ENCODE measurements around the gene CD37.

Gene CD37

GRCh38 chr19:49337267-49338022 lies 2.2 kb downstream of the CD37 start:
- Mint-ChIP-seq H3K4me3 (peak overlapping the region; percentile 90), H3K4me1 (peaks cover 84% of the 10 kb centered on the region), H3K9me3 (peaks cover 9% of the 10 kb centered on the region), H3K36me3 (peaks cover 52% of the 10 kb centered on the region), H3K27ac (peak overlapping the region; percentile 95), H3K27me3 (no peaks in the 10 kb centered on the region)
- no peak for ATAC-seq

DNA sequence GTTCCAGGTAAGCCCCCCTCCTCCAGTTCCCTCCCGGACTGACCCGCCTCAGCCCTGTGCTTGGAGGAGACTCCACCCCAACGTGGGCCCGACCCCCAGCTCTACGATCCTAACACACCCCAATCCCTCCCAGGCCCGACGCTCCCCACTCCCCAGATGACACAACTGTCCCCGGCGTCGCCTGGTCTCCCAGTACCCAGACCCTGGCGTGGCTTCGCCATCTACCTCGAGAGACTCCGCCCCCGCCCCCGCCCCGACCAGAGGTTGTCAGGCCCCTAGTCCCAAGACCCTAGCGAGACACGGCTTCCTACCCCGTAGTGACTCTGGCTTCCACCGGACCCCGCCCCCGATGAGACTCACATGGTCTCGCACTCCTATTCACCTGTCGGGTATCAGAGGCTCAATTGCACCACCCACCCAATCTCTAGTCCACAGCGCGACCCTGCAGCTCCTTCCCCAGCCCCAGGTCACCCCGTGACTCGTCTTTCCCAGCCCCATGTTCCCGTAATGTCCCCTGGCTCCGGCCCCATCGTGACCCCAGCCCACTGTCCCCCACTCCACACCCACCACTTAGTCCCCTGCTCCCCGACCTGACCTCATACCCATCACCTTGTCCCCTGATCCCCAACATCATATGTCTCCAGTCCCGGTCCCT lies 2.9 kb downstream of the CD37 start:
- Mint-ChIP-seq H3K9me3 (peaks cover 9% of the 10 kb centered on the region), H3K27ac (peak overlapping the region; percentile 95), H3K4me1 (peaks cover 84% of the 10 kb centered on the region), H3K4me3 (peak overlapping the region; percentile 90), H3K27me3 (no peaks in the 10 kb centered on the region), H3K36me3 (peaks cover 60% of the 10 kb centered on the region)
- no peak for ATAC-seq

DNA sequence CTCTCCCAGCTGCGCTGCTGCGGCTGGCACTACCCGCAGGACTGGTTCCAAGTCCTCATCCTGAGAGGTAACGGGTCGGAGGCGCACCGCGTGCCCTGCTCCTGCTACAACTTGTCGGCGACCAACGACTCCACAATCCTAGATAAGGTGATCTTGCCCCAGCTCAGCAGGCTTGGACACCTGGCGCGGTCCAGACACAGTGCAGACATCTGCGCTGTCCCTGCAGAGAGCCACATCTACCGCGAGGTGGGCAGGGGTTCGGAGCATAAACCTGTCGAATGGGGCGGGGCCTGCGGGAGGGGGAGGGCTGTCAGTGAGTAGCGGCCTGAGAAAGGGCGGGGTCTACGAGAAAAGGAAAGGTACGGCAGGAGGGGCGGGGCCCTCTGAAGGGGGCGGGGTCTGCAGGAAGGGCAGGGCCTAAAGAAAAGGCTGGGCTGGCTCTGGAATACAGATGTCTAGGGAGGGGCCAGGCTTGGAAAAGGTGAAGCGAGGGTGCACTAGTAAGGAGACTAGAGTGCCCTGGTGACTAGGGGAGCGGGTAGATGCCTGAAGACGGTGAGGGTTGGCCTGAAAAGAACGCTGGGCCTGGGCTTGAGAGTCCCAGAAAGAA lies 3.6 kb downstream of the CD37 start:
- no peak for ATAC-seq
- H3K27ac Mint-ChIP-seq, result peak overlapping the region; percentile 95
- H3K4me1 Mint-ChIP-seq, result peaks cover 80% of the 10 kb centered on the region
- peaks cover 9% of the 10 kb centered on the region for H3K9me3 Mint-ChIP-seq
- no peaks in the 10 kb centered on the region for H3K27me3 Mint-ChIP-seq
- H3K4me3 Mint-ChIP-seq, result peak overlapping the region; percentile 90
- peaks cover 61% of the 10 kb centered on the region for H3K36me3 Mint-ChIP-seq

DNA sequence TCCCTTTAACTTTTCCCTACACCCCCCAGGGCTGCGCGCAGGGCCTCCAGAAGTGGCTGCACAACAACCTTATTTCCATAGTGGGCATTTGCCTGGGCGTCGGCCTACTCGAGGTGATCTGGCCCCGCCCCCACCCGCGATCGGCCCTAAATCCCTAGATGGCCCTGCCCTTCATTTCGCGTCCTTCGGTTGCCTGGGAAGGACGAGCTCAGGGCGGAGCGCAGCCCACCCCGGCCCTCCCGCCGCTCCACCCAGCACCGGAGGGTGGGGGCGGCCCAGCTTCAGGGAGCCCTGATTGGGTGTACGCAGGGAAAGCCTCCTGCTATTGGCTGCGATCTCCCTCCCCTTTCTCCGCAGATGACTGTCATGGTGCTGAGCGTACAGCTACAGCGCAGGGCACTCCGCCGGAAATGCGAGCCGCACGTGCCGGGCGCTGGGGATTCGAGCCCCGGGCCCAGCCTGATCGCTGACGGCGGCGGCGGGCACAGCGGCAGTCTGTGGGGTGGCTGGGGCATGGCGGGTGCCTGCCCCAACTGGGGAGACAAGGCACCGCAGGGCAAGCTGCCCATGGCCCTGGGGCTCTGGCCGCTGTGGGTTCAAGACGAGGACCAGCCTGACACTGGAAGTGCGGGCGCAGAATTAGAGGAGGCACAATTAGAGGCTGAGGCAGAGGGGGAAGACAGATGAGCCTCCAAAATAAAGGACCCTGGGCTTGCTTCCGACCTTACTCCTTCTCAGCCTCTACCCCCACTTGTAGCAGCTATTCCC lies 4.3 kb downstream of the CD37 start:
- peaks cover 62% of the 10 kb centered on the region for H3K36me3 Mint-ChIP-seq
- no peaks in the 10 kb centered on the region for H3K27me3 Mint-ChIP-seq
- peak; percentile 3 for ATAC-seq
- H3K4me1 Mint-ChIP-seq, result peaks cover 75% of the 10 kb centered on the region
- peak overlapping the region; percentile 90 for H3K4me3 Mint-ChIP-seq
- H3K27ac Mint-ChIP-seq, result peak overlapping the region; percentile 67
- H3K9me3 Mint-ChIP-seq, result peaks cover 9% of the 10 kb centered on the region

- no peaks in the 10 kb centered on the region for H3K27me3 Mint-ChIP-seq
- peaks cover 70% of the 10 kb centered on the region for H3K36me3 Mint-ChIP-seq
- peak overlapping the region; percentile 67 for H3K27ac Mint-ChIP-seq
- H3K4me1 Mint-ChIP-seq, result peaks cover 76% of the 10 kb centered on the region
- ATAC-seq, result peak; percentile 83
- H3K4me3 Mint-ChIP-seq, result peak overlapping the region; percentile 74
- H3K9me3 Mint-ChIP-seq, result peaks cover 9% of the 10 kb centered on the region
These were observed 5.1 kb downstream of the CD37 start for GRCh38 chr19:49340069-49340864.

DNA sequence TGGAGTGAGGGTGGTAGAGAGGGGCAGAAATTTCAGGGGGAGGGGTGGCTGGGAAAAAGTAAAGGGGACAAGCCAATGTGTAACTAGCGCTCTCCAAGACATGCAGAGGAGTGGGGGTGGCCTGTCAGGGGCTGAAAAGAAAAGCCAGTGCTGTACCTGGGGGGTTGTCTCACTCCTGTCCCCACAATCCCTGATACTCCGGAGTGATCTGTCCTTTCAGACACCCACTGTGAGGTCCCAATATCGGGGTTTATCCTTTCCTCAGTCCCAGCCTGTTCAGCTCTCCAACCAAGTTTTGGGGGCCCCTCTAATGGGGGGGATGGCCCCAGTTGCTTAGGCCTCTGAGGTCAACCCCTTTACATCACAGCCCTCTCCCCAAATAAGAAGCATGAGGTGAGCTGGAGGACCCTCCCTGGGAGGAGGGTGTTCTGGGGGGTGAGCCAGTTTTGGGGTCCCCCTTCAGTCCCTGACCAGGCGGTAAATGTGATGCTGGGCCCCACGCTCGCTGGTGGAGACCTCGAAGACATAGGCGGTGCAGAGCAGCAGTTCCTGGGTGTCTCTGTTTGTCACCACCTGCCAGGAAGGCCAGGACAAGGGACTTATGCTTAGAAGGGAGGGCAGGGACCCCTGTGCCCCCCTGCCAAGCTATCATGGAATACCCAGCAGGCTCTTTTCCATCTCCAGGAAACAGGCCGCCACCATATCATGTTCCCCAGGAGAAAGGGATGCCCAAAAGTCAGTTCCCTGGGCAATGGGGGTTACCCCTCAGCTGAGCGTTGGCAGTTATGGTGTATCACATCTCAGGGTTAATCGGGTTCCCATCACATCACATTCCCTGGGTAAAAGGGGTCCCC lies 5.9 kb downstream of the CD37 start:
- Mint-ChIP-seq H3K27ac (peak overlapping the region; percentile 67), H3K9me3 (peaks cover 9% of the 10 kb centered on the region), H3K36me3 (peaks cover 65% of the 10 kb centered on the region), H3K27me3 (no peaks in the 10 kb centered on the region), H3K4me1 (peaks cover 78% of the 10 kb centered on the region), H3K4me3 (peak overlapping the region; percentile 46)
- ATAC-seq, result no peak

DNA sequence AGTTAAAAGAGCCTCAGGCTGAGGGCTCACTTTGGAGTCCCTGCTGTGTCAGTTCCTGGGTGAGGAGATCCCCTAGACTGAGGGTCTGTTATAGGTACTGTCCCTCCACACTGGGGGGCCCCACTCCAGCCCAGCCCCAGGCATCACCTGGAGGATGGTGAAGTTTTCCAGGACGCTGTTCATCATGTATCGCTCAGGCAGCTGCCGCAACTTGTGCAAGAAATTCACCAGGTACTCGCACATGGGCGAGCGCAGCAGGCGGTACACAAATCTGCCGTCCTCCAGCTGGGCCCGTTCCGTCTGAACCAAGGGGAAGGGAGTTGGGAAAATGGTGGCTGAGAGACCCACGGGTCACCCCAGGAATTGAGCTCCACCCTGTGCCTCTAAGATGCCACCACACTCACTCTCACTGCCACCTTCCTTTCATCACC lies 7.1 kb downstream of the CD37 start:
- Mint-ChIP-seq H3K4me1 (peaks cover 71% of the 10 kb centered on the region), H3K4me3 (no peak overlapping the region), H3K27ac (peak overlapping the region; percentile 9), H3K9me3 (peaks cover 9% of the 10 kb centered on the region), H3K36me3 (peaks cover 53% of the 10 kb centered on the region), H3K27me3 (no peaks in the 10 kb centered on the region)
- no peak for ATAC-seq

GRCh38 chr19:49343123-49343522 lies 7.9 kb downstream of the CD37 start:
- no peak overlapping the region for H3K4me3 Mint-ChIP-seq
- peaks cover 6% of the 10 kb centered on the region for H3K9me3 Mint-ChIP-seq
- peak overlapping the region; percentile 9 for H3K27ac Mint-ChIP-seq
- ATAC-seq, result no peak
- peaks cover 51% of the 10 kb centered on the region for H3K36me3 Mint-ChIP-seq
- no peaks in the 10 kb centered on the region for H3K27me3 Mint-ChIP-seq
- H3K4me1 Mint-ChIP-seq, result peaks cover 71% of the 10 kb centered on the region

DNA sequence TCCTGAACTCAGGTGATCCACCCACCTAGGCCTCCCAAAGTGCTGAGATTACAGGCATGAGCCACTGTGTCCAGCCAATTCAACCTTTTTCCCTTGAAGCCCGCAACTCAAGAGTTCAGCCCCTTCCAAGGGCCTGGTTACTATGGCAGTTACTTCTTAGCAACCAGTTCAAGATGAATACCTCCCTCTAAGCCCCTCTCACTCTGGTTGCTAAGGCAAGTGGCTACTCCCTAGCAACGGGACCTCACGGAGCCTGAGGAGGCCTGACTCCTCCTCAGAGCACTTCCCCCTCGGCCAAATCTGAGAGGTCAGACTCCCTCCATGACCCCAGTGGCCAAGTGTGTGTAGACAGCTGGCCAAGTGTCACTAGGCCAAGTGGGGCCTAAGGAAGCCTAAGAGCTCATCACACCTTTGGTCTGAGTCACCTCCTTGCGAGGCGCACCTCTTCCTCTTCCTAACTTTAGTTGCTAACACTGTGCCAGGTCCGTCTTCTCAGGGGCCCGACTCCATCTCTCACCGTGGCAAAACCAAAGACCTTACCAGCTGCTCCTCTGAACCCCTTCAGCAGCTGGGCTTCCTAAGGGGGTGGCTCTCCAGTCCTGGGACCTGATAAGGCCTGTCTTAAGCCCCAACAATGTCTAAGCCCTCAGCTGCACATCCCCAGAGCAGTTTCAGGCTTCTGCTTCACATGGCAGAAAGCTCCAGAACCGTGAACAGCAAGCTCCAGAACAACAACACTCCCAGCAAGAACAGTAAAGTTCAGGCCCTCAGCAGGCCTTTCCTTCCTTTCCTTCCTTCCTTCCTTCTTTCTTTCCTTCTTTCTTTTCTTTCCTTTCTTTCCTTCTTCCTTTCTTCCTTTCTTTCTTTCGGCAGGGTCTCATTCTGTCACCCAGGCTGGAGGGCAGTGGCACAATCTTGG lies 9.6 kb downstream of the CD37 start:
- no peak overlapping the region for H3K4me3 Mint-ChIP-seq
- H3K27me3 Mint-ChIP-seq, result no peaks in the 10 kb centered on the region
- peaks cover 35% of the 10 kb centered on the region for H3K36me3 Mint-ChIP-seq
- H3K27ac Mint-ChIP-seq, result peak overlapping the region; percentile 42
- H3K9me3 Mint-ChIP-seq, result peaks cover 3% of the 10 kb centered on the region
- H3K4me1 Mint-ChIP-seq, result peaks cover 66% of the 10 kb centered on the region
- no peak for ATAC-seq

DNA sequence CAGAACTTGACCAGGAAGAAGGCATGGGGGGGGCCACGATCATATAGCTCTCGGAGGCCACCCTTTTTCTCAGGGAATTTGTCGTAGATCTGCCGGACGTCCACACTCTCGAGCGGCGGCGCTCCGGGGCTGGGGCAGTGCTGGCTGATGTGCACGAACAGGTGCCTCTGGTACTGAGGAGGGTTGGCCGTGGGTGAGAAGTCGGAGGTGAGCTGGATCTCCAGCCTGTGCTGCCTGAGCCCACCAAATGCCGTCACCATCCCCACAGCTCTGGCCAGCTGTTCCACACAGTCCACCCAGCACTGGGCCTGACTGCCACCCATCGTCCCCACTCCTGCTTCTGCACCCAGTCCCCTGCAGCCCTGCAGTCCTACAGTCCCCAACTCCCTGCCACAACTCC lies 12.0 kb downstream of the CD37 start:
- no peak overlapping the region for H3K27ac Mint-ChIP-seq
- H3K9me3 Mint-ChIP-seq, result no peaks in the 10 kb centered on the region
- ATAC-seq, result no peak
- peaks cover 44% of the 10 kb centered on the region for H3K4me1 Mint-ChIP-seq
- peaks cover 26% of the 10 kb centered on the region for H3K36me3 Mint-ChIP-seq
- H3K27me3 Mint-ChIP-seq, result no peaks in the 10 kb centered on the region
- no peak overlapping the region for H3K4me3 Mint-ChIP-seq

DNA sequence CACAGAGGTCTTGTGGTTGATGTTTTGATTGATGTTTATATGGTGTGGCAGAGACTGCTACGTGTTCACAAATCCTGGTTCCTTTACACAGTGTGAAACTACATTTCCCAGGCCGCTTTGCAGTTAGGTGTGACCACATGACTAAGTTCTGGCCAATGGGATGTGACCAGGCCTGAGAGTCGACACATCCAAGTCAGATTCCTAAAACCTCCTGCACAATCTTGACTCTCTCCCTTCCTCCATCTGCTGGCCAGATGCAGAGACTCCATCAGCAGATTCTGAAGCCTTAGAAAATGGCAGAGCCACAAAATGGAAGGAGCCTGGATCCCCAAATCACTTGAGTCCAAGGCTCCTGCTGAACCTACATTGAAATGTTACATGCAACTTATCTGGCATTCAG lies 12.6 kb downstream of the CD37 start:
- H3K27ac Mint-ChIP-seq, result peak overlapping the region; percentile 4
- H3K4me1 Mint-ChIP-seq, result peaks cover 39% of the 10 kb centered on the region
- H3K36me3 Mint-ChIP-seq, result peaks cover 22% of the 10 kb centered on the region
- H3K27me3 Mint-ChIP-seq, result no peaks in the 10 kb centered on the region
- H3K4me3 Mint-ChIP-seq, result no peak overlapping the region
- peak; percentile 86 for ATAC-seq
- no peaks in the 10 kb centered on the region for H3K9me3 Mint-ChIP-seq

- peak; percentile 34 for ATAC-seq
- Mint-ChIP-seq H3K27me3 (no peaks in the 10 kb centered on the region), H3K27ac (peak overlapping the region; percentile 4), H3K4me1 (peaks cover 41% of the 10 kb centered on the region), H3K9me3 (no peaks in the 10 kb centered on the region), H3K36me3 (peaks cover 17% of the 10 kb centered on the region), H3K4me3 (no peak overlapping the region)
These were observed 13.3 kb downstream of the CD37 start for GRCh38 chr19:49348305-49349189.

Data from stimulated activated memory B cell treated with anti-CD40 and anti-IgM and Interleukin-4, amounts not matched to agents 10 μg/mL and 1 μg/mL and 100 μg/mL, for 72 hours (primary cell).